GM04503 (cell line): ENCODE data around the gene SH2D3C.

Experiments
- DNase-seq: peaks from one replicate; pipeline ENCODE4 v3.0.0-alpha.2; 2012; ENCODE audit warnings: low read depth

The SH2D3C gene

DNA sequence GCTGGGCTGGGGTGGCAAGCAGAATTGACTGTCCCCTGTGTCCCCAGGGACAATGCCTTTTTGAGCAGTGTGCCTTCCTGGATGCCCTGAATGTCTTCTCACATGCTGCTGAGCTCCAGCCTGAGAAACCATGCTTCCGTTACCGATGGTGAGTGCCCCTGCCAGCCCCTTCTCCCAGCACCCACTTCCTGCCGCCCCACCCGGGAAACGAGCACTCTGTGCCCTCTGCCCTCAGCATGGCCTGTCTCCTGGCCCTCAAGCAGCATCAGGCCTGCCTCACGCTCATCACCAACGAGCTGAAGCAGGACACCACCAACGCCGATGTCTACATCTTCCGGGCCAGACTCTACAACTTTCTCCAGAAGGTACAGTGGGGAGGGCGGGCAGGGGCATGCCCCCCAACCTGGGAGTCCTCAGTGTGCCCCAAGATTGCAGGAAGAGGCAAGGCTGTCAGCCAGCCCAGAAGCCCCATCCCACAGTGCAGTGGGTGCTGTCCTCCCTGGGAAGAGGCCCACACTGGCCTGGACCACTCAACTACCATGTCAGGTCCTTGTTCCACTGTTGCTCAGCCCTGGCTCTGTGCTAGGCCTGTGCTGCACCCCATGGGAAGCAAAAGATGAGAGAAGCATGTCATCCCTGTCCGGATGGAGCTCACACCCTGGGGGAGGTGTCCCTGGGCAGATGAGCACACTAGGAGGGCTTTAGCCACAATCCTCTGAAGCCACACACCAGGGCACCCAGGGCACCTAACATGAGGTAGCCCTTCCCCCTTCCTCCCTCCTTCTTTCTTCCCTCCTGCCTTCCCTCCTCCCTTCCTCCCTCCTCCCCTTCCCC is 58.2 kb downstream of the SH2D3C start:
- DNase-seq = no peak

DNA sequence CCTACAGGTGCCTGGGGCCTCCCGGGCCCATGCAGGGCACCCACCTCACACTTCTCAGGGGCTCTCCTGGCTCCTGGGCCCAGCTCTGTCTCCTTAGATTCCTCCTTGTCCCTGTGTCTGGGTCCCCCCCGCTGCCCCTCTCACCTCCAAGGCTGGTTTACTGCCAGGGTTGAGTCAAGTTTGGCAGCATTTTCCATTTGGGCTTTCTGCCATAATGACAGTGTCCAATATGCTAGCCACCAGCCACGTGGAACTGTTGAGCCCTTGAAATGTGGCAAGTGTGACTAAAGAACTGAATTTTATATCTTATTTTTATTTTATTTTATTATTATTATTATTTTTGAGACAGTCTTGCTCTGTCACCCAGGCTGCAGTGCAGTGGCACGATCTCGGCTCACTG is 60.7 kb downstream of the SH2D3C start:
- DNase-seq = no peak

GRCh38 chr9:127716412-127716811 is 62.1 kb downstream of the SH2D3C start:
- no peak for DNase-seq

- DNase-seq = peak; percentile 81
Observed at GRCh38 chr9:127715470-127716337, 62.8 kb downstream of the SH2D3C start, which contains the start of the genes PTRH1 and TTC16. TSS of gene PTRH1 (minus strand) at chr9:127715663. CDS start at chr9:127715639, 24 bp downstream. TSS of gene TTC16 (plus strand) at chr9:127716079. CDS start at chr9:127716146, 67 bp downstream.

DNA sequence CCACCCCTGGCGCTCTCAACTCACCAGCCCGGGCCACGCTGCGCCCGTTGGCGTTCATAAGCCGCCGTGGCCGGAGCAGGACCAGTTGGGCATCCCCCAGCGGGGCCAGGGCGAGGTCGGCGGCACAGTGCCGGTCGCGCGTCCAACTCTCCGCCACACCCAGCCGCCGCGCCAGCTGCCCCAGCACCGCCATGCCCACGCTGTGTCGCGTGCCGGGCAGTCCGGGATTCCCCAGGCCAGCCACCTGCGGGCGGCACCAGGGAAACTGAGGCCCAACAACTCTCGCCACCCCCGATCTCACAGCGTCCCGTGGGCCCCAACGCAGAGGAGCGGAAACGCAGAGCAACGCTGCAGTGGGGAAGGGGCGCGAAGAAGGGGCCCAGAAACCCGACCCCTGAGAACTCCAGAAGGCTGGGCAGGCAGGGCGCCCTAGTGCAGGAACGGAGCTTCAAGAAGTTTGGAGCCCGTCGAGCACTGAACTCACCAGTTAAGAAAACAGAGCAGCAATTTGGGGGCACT is 63.5 kb downstream of the SH2D3C start:
- DNase-seq = no peak

DNA sequence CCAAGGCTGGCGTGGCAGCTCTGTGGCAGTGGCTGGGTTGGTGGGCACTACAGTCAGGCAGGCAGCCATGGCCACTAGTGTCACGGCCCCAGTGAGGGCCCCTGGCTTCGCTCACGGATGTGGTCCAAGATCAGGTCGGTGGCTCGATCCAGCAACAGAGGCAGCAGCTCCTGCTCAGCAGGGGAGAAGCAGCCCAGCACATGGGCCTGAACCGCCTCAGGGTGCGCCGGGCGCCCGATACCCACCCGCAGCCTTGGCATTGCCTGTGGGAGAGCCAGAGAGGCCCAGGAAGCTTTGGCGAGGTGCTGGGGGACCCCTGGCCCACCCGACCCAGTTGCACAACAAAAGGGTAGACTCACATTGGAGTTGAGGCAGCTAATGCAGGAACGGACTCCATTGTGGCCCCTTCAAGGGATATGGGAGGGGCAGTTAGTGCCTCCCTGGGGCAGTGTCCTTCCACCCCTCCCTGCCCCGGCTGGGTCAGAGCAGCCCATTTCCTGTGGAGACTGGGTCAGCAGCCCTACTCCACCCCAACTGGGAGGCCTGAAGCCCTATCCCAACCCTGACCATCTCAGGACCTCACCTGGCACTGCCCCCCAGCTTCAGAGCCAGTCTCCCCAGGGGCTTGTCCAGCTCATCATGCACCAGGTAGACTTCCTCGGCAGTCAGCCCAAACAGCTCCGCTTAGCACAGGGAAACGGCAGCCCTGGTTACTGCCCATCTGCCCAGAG is 64.3 kb downstream of the SH2D3C start:
- DNase-seq = no peak

DNA sequence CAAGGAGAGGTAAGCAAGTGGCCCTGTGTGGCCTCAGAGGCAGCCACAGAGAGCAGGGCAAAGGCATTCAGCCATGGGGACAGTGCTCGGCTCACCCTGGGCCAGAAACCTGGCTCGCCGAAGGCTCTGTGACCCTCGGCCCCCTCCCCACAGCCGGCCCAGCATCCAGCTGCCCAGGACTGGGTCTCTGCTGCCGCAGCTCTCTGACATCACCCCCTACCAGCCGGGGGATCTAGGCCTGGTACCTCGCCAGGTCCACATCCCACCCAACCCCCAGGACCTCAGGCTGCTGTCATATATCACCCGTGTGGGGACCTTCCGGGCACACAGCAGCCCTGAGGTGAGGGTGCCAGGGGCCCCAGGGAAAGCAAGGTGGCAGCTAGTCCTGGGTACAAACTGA is 65.6 kb downstream of the SH2D3C start:
- DNase-seq = no peak

DNA sequence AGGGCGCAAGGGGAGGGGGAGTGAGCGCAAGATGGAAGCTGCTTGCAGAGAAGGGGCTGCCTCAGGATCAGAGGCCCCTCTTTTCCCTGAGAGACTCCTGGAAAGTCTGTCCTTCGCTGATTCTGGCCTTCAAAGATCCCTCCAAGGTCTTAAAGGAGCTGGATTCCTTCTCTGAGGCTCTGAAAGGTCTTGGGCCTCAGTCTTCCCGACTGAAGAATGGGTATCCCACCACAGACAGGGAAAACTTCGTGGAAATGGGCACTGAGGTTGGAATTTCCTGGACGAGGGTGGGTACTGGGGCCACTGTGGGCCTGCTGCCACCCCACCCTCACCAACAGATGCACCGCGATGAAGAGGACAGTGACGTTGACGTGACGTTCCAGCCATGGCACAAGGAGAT is 66.1 kb downstream of the SH2D3C start:
- DNase-seq = no peak

DNA sequence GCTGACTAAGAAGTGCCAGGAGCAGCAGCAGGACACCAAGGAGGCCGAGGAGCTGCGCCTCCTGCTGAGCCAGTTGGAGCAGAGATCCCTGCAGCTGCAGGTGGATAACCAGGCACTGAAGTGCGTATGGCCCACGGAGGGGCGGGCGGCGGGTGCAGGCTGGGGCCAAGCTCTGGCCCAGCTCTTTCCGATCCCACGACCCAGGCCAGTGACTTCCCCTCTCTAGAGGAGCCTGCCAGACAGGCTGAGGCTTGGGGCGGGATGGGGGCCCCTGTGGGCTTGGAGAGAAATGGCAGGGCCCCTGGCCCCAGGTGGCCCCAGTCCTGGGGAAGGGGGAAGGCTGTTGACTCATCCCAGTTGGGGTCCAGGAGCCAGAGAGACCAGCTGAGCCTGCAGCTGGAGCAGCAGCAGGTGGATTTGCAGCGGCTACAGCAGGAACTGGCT is 66.6 kb downstream of the SH2D3C start:
- DNase-seq = no peak

DNA sequence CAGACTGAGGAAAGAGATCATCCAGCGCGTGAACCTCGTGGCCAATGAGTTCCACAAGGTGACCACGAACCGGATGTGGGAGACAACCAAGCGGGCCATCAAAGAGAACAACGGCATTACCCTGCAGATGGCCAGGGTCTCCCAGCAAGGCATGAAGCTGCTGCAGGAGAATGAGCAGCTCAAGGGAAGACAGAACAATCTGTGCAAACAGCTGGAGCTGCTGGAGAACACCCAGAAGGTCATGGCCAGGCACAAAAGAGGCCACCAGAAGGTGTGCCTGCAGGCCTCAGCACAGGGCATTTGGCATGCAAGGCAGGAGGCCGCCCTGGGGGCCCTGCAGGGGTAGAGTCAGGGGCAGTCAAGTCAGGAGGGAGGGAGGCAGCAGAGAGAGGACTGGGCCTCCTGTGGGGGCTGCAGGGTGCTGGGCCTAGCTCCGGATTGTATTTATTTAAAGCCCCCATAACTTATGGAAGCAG is 67.2 kb downstream of the SH2D3C start:
- DNase-seq = no peak

GRCh38 chr9:127710204-127710783 is 68.2 kb downstream of the SH2D3C start:
- DNase-seq = no peak

- no peak for DNase-seq
Observed at GRCh38 chr9:127708952-127709587, 69.4 kb downstream of the SH2D3C start.

- DNase-seq = no peak
Observed at GRCh38 chr9:127707766-127708165, 70.7 kb downstream of the SH2D3C start.

DNA sequence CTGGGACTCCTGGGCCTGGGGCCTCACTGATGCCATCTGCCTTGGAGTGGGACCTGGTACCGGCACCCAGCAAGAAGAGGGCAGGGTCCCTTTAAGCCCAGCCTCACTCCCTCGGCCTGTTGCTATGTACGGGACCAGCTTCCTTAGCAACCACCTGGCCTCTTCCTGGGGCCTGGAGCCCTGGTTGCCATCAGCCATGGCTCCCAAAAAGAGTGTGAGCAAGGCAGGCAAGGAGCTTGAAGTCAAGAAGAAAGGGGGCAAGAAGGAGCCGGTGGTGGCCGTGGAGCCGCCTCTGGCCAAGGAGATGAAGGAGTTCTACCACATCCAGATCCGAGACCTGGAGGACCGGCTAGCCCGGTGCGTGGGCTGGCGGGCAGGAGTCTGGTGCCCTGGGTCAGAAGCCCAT is 71.6 kb downstream of the SH2D3C start, which contains the start of gene CFAP157:
Gene CFAP157, plus strand, starts transcription at position 153 of the 406 bp plus-strand sequence. Its CDS starts 44 bp downstream, at position 197.
- DNase-seq = no peak

- DNase-seq = no peak
Observed at GRCh38 chr9:127705577-127706379, 72.7 kb downstream of the SH2D3C start.

DNA sequence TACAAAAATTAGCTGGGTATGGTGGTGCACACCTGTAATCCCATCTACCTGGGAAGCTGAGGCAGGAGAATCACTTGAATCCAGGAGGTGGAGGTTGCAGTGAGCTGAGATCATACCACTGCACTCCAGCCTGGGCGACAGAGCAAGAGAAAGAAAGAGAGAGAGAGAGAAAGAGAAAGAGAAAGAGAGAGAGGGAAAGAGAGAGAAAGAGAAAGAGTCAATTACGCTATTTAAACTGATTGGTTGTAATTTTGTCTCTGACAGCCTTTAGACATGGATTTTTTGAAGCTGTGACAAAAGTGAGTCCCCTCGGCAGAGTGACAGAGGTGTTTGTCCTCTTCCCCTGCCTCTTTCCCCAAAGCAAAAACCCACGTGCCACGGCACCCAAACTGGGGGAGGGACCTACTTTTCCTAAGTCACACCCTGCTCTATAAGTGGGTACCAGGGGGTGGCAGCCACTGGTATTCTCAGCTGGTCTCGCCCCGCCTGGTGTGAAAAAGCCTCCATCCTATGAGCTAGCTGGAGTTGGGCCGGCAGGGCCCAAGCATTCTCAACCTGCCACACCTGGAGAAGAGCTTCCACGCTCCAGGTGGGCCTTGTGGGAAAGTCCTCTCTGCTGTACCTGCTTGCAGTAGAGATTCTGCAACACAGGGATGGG is 75.0 kb downstream of the SH2D3C start:
- DNase-seq = no peak

- DNase-seq = no peak
Observed at GRCh38 chr9:127700594-127701255, 77.7 kb downstream of the SH2D3C start.

GRCh38 chr9:127700140-127700539 is 78.3 kb downstream of the SH2D3C start:
- no peak for DNase-seq
